Kidney glomerular epithelial cell (primary cell): ENCODE measurements around the gene NTSR1.

Source experiments
- DNase-seq: peaks from one replicate; lab custom pipeline; 2025; lab: John Stamatoyannopoulos, UW

The NTSR1 gene

GRCh38 chr20:62708591-62709536, at the start of gene NTSR1:
NTSR1 (plus strand) TSS chr20:62708836; CDS start chr20:62709208, 372 bp downstream.
- DNase-seq: no peak

DNA sequence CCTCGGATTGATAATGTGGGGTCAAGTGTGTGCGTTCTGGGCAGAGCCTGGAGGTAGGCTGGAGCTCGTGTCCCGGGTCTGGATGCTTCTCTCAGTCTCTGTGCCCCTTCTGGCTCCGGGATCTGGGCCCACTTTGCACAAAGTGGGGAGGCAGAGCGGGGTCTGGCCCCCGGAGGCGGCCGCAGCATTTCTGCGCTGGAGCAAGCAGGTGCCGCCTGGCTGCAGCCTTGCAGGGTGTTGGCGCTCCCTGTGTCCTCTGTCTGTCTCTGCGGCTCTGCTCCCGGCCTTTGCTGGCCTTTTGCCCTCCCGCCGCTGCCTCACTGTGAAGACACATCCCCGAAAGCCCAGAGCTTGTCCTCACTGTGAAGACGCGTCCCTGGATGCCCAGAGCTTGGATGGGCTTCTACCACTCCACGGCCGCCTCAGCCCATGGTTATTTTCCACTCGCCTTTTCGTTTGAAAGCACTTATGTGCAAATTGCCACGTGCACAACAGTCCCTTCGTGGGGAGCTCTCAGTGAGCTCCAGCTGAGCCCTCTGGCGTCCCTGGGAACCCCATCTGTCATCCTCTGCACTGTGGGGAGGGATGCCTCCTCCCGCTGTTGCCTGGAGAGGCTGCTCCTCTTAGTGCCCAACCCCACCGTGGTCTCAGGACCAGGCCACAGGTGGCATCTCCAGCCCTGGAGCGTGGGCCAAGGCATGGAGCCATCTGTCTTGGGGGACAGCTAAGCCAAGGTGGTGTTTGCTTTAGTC, 49.0 kb upstream of the NTSR1 start:
- no peak for DNase-seq

- no peak for DNase-seq
Observed at GRCh38 chr20:62660240-62660615, 48.4 kb upstream of the NTSR1 start.

DNA sequence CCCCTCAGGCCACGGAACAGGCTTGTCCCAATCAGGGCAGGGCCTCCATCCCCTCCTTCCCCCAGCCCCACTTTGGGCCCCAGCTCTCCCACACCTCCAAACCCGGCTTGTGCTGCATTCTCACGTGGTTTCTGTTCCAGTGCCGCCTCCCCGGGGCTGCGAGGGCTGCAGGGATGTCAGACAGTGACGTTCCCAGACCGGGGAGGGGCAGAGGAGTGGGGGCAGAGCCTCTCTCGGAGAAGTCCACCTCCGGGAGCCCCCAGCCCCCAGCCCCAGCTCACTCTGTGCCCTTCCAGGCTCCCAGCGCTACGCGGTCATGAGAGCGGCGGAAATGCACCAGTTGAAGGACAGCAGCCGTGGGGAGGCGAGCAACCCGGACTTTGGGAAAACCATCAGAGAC, 47.9 kb upstream of the NTSR1 start:
- DNase-seq: no peak

DNA sequence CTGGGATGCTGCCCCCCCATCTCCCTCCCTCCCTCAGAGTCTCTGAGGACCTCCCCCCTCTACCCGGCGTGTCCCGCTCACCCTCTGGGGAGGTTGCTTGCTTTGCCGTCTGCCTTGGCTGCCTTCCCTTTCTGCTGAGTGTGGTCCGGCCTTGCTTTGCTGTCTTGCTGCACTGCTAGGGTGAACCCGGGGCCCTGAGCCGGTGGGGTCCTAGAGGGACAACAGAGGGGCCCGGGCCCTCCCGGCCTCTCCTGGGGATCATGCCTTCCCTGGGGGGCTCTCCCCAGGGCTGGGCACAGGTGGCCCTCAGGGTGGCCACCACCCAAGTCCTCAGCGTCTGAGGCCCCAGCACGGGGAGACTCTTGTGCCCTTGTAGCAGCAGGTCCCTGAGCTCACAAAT, 47.0 kb upstream of the NTSR1 start:
- DNase-seq: no peak

GRCh38 chr20:62662422-62662821, 46.2 kb upstream of the NTSR1 start:
- DNase-seq: no peak

- no peak for DNase-seq
Observed at GRCh38 chr20:62663145-62664018, 45.3 kb upstream of the NTSR1 start.

- DNase-seq: no peak
Observed at GRCh38 chr20:62664019-62664971, 44.3 kb upstream of the NTSR1 start.

GRCh38 chr20:62665153-62665754, 43.4 kb upstream of the NTSR1 start:
- no peak for DNase-seq

DNA sequence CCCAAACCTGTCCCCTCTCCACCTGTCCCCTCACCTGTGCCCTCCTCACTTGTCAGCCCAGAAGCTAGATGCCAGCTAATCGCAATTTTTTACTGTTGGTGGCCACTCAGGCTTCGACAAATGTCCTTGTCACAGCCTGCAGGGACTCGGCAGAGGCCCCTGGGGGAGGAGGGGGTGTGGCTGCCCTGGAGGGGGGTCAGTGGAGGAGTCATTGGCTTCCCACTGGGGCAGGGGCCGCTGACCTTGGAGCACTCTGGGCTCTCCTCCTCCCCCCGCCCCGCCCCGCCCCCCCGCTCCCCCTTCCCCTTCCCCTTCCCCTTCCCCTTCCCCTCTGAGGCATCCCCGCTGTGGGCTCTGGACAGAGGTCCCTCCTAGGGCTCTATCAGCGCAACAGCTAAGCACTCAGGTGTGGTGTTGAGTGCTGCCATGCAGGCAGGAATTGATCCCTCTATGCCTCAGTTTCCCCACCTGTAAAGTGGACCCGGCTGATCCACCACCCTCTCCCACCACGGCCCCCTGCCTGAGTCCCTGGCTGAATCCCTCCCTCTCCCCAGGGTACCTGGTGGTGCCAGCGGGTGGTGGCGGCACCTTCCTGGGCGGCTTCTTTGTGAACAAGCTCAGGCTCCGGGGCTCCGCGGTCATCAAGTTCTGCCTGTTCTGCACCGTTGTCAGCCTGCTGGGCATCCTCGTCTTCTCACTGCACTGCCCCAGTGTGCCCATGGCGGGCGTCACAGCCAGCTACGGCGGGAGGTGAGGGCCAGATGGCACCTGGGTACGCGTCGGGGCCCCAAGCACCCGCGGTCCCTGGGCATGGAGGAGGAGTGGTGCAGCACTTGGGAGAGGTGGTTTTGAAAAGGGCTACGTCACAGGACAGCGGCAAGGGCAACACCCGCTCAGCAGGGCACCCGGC, 42.6 kb upstream of the NTSR1 start:
- DNase-seq: no peak

DNA sequence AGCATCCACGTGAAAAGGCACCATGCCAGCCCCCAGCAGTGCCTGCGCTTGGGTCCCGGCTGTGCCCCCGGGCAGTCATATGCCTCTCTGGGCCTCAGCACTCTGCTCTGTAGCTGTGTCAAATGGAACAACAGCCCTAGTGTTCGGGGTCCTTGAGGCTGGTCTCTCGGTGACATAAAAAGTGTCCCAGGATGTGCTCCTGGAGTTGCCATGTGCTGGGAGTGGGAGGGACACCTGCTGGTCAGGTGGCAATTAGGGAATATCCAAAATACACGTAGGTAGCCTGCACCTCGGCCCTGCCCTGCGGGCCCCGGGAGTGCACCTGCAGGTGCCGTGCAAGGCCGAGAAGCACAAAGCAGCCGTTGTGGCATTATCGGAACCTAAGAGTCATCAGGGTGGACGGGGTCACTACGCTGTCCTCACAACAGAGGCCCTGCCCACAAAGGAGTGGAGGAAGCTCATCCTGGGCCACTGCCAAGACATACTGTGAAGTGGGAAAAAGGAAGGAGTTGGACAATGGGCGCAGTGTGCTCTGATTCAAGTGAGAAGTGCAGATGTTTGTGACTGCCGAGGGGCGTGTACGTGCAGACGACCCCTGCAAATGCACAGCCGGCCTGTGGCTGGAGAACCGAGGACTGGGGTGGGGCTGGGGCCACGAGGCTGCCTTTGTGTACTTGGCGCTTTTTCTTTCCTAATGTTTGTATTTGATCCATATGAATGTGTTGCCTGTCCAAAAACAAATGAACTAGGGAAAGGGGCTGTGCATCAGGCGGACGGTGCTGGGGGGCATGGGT, 41.7 kb upstream of the NTSR1 start:
- no peak for DNase-seq

DNA sequence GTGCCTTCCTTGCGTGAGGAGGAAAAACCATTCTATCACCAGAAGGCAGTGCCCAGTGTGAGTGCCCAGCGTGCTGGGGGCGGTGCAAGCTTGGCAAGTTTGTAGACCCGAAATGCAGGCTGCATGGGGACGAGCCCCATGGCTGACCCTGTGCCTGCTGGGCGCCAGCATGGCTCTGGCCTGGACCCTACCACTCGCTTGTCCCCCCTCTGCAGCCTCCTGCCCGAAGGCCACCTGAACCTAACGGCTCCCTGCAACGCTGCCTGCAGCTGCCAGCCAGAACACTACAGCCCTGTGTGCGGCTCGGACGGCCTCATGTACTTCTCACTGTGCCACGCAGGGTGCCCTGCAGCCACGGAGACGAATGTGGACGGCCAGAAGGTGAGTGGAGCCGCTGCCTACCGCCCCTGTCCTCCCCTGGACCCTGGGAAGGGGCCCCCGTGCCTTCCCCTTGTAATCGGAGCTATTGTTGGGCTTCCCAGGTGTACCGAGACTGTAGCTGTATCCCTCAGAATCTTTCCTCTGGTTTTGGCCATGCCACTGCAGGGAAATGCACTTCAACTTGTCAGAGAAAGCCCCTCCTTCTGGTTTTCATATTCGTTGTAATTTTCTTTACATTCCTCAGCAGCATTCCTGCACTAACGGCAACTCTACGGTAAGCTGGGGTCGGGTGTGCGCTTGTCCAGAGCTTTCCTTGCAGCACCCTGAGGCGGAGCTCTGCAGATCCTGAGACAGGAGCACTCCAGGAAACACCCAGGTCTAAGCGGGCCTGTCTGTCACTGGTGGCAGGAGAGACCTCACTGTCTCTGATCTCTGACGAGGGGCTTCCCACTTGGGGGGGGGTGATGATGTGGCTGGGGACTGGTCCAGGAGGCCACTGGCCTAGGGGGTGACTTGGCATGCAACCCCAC, 40.9 kb upstream of the NTSR1 start:
- DNase-seq: no peak

DNA sequence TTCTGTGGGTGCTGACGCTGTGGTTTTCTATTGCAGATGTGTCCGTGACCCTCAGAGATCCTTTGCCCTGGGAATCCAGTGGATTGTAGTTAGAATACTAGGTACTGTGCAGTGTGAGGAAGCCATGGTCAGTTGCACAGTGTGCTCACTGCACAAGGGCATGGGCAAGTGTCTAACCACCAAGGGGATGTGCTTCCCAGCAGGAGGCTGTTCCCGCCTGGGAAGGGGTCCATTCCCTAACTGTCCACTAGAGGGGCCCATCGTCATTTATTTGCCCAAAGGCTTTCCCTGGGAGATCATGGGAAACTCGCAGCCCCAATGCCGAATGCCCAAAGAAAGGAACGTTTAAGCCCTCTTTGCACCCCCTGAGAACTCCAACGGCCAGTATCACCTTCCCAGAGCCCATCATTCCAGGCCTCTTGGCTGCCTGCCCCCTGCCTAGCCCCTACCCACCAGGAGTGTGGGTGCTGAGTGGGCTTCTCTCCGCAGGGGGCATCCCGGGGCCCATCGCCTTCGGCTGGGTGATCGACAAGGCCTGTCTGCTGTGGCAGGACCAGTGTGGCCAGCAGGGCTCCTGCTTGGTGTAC, 40.1 kb upstream of the NTSR1 start:
- DNase-seq: peak; percentile 55

GRCh38 chr20:62669249-62669648, 39.4 kb upstream of the NTSR1 start:
- DNase-seq: no peak

GRCh38 chr20:62670156-62670555, 38.5 kb upstream of the NTSR1 start:
- DNase-seq: no peak

GRCh38 chr20:62670998-62671397, 37.6 kb upstream of the NTSR1 start:
- DNase-seq: no peak

DNA sequence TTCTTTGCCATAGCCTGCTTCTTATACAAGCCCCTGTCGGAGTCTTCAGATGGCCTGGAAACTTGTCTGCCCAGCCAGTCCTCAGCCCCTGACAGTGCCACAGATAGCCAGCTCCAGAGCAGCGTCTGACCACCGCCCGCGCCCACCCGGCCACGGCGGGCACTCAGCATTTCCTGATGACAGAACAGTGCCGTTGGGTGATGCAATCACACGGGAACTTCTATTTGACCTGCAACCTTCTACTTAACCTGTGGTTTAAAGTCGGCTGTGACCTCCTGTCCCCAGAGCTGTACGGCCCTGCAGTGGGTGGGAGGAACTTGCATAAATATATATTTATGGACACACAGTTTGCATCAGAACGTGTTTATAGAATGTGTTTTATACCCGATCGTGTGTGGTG, 36.9 kb upstream of the NTSR1 start:
- DNase-seq: no peak
